Upper lobe of left lung (tissue), 6 donors: ENCODE data around the gene S100Z. TPM values are rescaled to one million over a fixed set of nuclear protein-coding genes. Genes with fewer than 3 reads are reported as not detected.

Experiments
- ATAC-seq, 2 donors: fragments of 200-7000 bp; cut with Tn5 transposase; one replicate each; pipeline ENCODE4 v1.9.1; 2022; ENCODE audit warnings: mild to moderate bottlenecking in 2 of 2, moderate library complexity in 2 of 2; ENCODE audit not compliant: low FRiP score in 2 of 2
- DNase-seq, 2 donors: peaks; one replicate each; pipeline ENCODE4 v3.0.0-alpha.2; 2019 to 2020
- H3K27ac ChIP-seq, 4 donors: fragments of 200-600 bp; sonication (generic); one replicate each; pipeline ENCODE4 v1.5.1; 2016 to 2019
- H3K27me3 ChIP-seq, 4 donors: fragments of 200-600 bp; sonication (generic); one replicate each; pipeline ENCODE4 v1.5.1; 2017 to 2019
- H3K36me3 ChIP-seq, 4 donors: fragments of 200-600 bp; sonication (generic); one replicate each; pipeline ENCODE4 v1.5.1; 2016 to 2019
- H3K4me1 ChIP-seq, 4 donors: fragments of 200-600 bp; sonication (generic); one replicate each; pipeline ENCODE4 v1.5.1; 2018 to 2019
- H3K4me3 ChIP-seq, 4 donors: fragments of 200-600 bp; sonication (generic); one replicate each; pipeline ENCODE4 v1.5.1; 2017 to 2019; ENCODE audit warnings: mild to moderate bottlenecking in 2 of 4, moderate library complexity in 1 of 4
- H3K9me3 ChIP-seq, 4 donors: fragments of 200-600 bp; sonication (generic); one replicate each; pipeline ENCODE4 v1.5.1; 2018 to 2019
- EP300 ChIP-seq, 4 donors: sonication (generic); formaldehyde crosslinking; IDR thresholded peaks; one replicate each; pipeline ENCODE4 v1.5.1; 2017; ENCODE audit warnings: antibody characterized with exemption in 4 of 4, control low read depth in 2 of 4
- POLR2A ChIP-seq, 4 donors: fragments of 450-650 bp; IDR thresholded peaks; one replicate each; pipeline ENCODE4 v1.5.1; 2016 to 2017; ENCODE audit warnings: antibody characterized with exemption in 4 of 4, mild to moderate bottlenecking in 2 of 4
- POLR2AphosphoS5 ChIP-seq, 2 donors: sonication (generic); formaldehyde crosslinking; IDR thresholded peaks; one replicate each; pipeline ENCODE4 v1.5.1; 2017; ENCODE audit warnings: antibody characterized with exemption in 2 of 2
- WGBS, 2 donors: methylation state at CpG; one replicate each; pipeline ENCODE4 v1.1.5; 2017 to 2018; 5-methylcytosine and 5-hydroxymethylcytosine counted together
- total RNA-seq, 6 donors: library from RNA; depleted of rRNA in 4 of 6; stranded (reverse); fragments of >200 nt in 4 of 6; gene quantifications; one replicate each; pipeline versions ENCODE4 v1.1.0 to v1.2.1, GENCODE V29; 2016 to 2021
- TF ChIP-seq, protein P1 (sequence below), 6 experiments: fragments of 450-650 bp in 4 of 6; fragments of 200-600 bp in 2 of 6; sonication (generic) in 2 of 6; IDR thresholded peaks; one replicate each; pipeline ENCODE4 v1.5.1; 2016 to 2019; ENCODE audit warnings: antibody characterized with exemption in 6 of 6
- donor health status: DM: no; HTN: no; CAD: no; lungs with moderate emphysema.
- donor health status: DM: no; HTN: yes; CAD: no; lungs with severe emphysema.

Gene S100Z
- total RNA-seq, 6 donors from 2014 or later, result 0.37 to 2.1 (median 0.82) TPM; not detected in 2

DNA sequence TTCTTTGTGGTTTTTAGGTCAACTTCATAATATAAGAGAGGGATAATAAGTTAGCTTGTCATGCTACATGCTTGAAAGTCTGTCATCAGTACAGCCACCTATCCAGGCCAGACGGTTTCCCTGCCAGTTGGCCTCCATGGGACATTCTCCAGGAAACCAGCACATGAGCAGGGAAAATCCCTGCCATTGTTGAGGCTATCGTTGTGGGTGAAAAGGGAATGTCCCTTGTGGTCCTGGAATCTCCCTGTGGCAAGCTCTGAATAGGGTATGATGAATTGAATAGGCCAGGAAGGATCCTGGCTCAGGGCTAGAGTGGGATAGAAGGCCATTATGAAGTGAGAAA is 18.7 kb upstream of the S100Z start:
- TF ChIP-seq EP300 (IDR thresholded peaks at IDR 0.05) (no peak), POLR2AphosphoS5 (IDR thresholded peaks at IDR 0.05) (no peak), POLR2A (IDR thresholded peaks at IDR 0.05) (no peak)
- TF ChIP-seq, protein P1, sequence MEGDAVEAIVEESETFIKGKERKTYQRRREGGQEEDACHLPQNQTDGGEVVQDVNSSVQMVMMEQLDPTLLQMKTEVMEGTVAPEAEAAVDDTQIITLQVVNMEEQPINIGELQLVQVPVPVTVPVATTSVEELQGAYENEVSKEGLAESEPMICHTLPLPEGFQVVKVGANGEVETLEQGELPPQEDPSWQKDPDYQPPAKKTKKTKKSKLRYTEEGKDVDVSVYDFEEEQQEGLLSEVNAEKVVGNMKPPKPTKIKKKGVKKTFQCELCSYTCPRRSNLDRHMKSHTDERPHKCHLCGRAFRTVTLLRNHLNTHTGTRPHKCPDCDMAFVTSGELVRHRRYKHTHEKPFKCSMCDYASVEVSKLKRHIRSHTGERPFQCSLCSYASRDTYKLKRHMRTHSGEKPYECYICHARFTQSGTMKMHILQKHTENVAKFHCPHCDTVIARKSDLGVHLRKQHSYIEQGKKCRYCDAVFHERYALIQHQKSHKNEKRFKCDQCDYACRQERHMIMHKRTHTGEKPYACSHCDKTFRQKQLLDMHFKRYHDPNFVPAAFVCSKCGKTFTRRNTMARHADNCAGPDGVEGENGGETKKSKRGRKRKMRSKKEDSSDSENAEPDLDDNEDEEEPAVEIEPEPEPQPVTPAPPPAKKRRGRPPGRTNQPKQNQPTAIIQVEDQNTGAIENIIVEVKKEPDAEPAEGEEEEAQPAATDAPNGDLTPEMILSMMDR (IDR thresholded peaks at IDR 0.05), result no peak
- H3K27ac ChIP-seq, result no peak overlapping the region
- DNase-seq, result no peak
- H3K36me3 ChIP-seq, result no peaks in the 10 kb centered on the region
- no peaks in the 10 kb centered on the region for H3K9me3 ChIP-seq
- H3K4me3 ChIP-seq, result no peak overlapping the region
- no peaks in the 10 kb centered on the region for H3K4me1 ChIP-seq
- 20 to 37% methylated on average over 2 of the region's 2 CpGs for WGBS, 2 donors
- H3K27me3 ChIP-seq, result no peaks in the 10 kb centered on the region
- ATAC-seq, result no peak

DNA sequence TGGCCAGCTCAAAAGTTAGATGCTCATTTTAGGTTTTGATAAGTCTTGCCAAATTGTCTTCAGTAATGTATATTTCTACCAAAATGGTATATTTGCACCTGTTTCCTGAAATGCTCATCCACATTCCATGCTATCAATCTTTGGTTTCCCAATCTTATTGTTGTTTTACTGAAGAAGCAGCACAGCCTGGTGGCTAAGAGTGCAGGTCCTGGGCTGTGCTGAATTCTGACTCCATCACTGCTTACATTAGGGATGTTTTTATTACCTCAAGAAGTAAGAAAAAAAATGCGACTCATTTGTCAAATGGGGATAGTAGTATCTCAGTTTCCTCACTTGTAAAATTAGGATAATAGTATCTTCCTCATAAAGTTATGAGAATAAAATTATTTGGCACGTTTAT is 13.6 kb upstream of the S100Z start:
- ATAC-seq (no peak), DNase-seq (no peak)
- TF ChIP-seq POLR2AphosphoS5 (IDR thresholded peaks at IDR 0.05) (no peak), POLR2A (IDR thresholded peaks at IDR 0.05) (no peak), EP300 (IDR thresholded peaks at IDR 0.05) (no peak)
- TF ChIP-seq, protein P1 (IDR thresholded peaks at IDR 0.05), result no peak
- H3K4me3 ChIP-seq, result no peak overlapping the region
- no peaks in the 10 kb centered on the region for H3K36me3 ChIP-seq
- H3K9me3 ChIP-seq, result no peaks in the 10 kb centered on the region
- H3K27me3 ChIP-seq, result no peaks in the 10 kb centered on the region
- no peaks in the 10 kb centered on the region for H3K4me1 ChIP-seq
- no peak overlapping the region for H3K27ac ChIP-seq
- 89 to 94% methylated on average over 2 of the region's 2 CpGs for WGBS, 2 donors

DNA sequence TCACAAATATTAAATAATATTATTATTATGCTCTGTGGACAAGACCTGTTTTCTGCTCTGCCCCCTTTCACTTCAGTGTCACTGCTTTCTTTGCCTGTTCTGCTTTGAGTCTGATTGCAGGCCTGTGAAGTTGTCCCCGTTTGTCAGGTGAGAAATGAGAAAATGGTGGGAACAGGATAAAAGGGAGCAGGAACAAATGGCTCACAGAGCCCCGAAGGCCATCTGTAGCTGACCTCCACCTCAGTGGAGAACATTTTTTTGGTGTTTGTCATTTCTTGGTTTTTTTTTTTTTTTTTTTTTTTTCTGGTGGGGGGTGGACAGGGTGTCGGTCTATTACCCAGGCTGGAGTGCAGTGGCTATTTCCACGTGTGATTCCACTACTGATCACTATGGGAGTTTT is 13.2 kb upstream of the S100Z start:
- Histone ChIP-seq H3K27me3 (no peaks in the 10 kb centered on the region), H3K9me3 (no peaks in the 10 kb centered on the region), H3K4me3 (no peak overlapping the region), H3K4me1 (no peaks in the 10 kb centered on the region), H3K36me3 (no peaks in the 10 kb centered on the region), H3K27ac (no peak overlapping the region)
- WGBS, 2 donors, result 86 to 89% methylated on average over 4 of the region's 4 CpGs
- no peak for TF ChIP-seq POLR2A (IDR thresholded peaks at IDR 0.05)
- no peak for TF ChIP-seq EP300 (IDR thresholded peaks at IDR 0.05)
- no peak for TF ChIP-seq POLR2AphosphoS5 (IDR thresholded peaks at IDR 0.05)
- TF ChIP-seq, protein P1 (IDR thresholded peaks at IDR 0.05), result no peak
- ATAC-seq (no peak), DNase-seq (no peak)

DNA sequence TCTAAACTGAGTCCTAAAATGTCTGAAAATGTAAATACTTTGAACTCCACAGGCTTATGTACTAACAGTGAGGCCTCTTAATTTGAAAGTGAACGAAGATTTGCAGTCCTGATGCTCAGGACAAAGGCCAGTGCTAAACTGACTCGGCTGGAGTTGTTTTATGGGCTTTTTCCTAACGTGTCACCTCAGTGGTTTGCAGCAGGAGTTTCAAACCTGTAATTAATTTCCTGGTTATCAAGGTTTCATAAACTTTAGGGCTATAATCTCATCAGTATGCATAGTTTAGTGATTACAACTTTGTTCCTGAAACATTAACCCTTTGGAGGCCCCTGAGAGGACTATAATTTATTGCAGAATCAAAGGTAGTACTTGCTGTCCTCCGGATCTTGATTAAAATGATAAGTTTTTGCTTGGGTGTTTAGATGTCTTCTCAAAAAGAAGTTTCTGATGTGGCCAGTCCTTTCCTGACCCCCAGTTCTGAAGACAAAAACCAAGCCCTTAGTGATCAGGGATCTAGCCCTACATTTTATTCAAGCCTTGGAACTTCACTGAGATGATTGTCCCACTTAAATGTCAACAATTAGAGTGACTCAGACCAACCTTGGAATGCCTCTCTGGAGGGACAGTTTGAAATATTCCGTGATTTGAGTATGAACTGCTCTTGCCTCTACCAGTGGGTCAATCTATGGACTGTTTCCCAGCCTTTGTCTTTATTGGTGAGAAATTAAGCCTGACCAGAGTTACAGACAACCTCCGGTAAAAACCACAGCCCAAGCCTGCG is 11.1 kb upstream of the S100Z start:
- no peaks in the 10 kb centered on the region for H3K9me3 ChIP-seq
- no peaks in the 10 kb centered on the region for H3K27me3 ChIP-seq
- DNase-seq (no peak), ATAC-seq (no peak)
- H3K4me1 ChIP-seq, result no peaks in the 10 kb centered on the region
- H3K27ac ChIP-seq, result peak overlapping the region in 1 of 4 donors; percentile 36
- TF ChIP-seq, protein P1 (IDR thresholded peaks at IDR 0.05), result no peak
- TF ChIP-seq POLR2AphosphoS5 (IDR thresholded peaks at IDR 0.05) (no peak), EP300 (IDR thresholded peaks at IDR 0.05) (no peak), POLR2A (IDR thresholded peaks at IDR 0.05) (no peak)
- H3K36me3 ChIP-seq, result no peaks in the 10 kb centered on the region
- H3K4me3 ChIP-seq, result no peak overlapping the region
- 64 to 74% methylated on average over 7 of the region's 7 CpGs for whole genome bisulfite sequencing, 2 donors

DNA sequence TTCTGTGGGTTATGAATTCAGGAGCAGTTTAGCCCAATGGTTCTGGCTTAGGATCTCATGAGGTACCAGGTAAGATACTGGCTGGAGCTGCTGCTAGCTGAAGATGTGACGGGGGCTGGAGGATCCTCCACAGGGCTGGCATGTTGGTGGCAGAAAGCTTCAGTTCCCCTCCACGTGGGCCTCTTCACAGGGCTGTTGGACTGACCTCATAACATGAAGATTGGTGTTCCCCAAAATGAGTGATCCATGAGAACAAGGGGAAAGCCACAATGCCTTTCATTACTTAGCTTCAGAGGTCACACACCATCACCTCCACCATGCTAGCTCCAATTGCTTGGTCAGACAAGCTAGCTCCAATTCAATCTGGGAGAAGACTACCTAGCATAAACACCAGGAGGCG is 8.5 kb upstream of the S100Z start:
- no peaks in the 10 kb centered on the region for H3K36me3 ChIP-seq
- H3K9me3 ChIP-seq, result no peaks in the 10 kb centered on the region
- TF ChIP-seq POLR2A (IDR thresholded peaks at IDR 0.05), result no peak
- TF ChIP-seq, protein P1 (IDR thresholded peaks at IDR 0.05), result no peak
- TF ChIP-seq POLR2AphosphoS5 (IDR thresholded peaks at IDR 0.05), result no peak
- TF ChIP-seq EP300 (IDR thresholded peaks at IDR 0.05), result no peak
- no peak overlapping the region for H3K27ac ChIP-seq
- H3K27me3 ChIP-seq, result no peaks in the 10 kb centered on the region
- H3K4me3 ChIP-seq, result no peak overlapping the region
- DNase-seq, result no peak
- no peak for ATAC-seq
- 75 to 95% methylated on average over 3 of the region's 3 CpGs for WGBS, 2 donors
- H3K4me1 ChIP-seq, result no peaks in the 10 kb centered on the region
